Kidney capillary endothelial cell (primary cell): ENCODE results near the gene FER1L5.

Source experiments
- DNase-seq: peaks from one replicate; pipeline ENCODE4 v3.0.0-alpha.2; 2018; ENCODE audit warnings: low spot score

FER1L5 gene

GRCh38 chr2:96680561-96681141 lies 38.1 kb downstream of the FER1L5 start:
- DNase-seq: no peak

- DNase-seq: no peak
These were observed 39.0 kb downstream of the FER1L5 start for GRCh38 chr2:96681540-96681939.

GRCh38 chr2:96683307-96683706 lies 40.7 kb downstream of the FER1L5 start:
- DNase-seq: no peak

- no peak for DNase-seq
These were observed 41.6 kb downstream of the FER1L5 start for GRCh38 chr2:96683972-96684820.

GRCh38 chr2:96684883-96685576 lies 42.5 kb downstream of the FER1L5 start:
- DNase-seq: no peak

- DNase-seq: no peak
These were observed 43.3 kb downstream of the FER1L5 start for GRCh38 chr2:96685577-96686459.

GRCh38 chr2:96687266-96687665 lies 44.7 kb downstream of the FER1L5 start:
- DNase-seq: no peak

- DNase-seq: no peak
These were observed 45.4 kb downstream of the FER1L5 start for GRCh38 chr2:96687711-96688640.

- DNase-seq: no peak
These were observed 46.3 kb downstream of the FER1L5 start for GRCh38 chr2:96688649-96689430.

GRCh38 chr2:96689431-96689991 lies 46.9 kb downstream of the FER1L5 start:
- DNase-seq: no peak

GRCh38 chr2:96690306-96691021 lies 47.9 kb downstream of the FER1L5 start:
- no peak for DNase-seq

- no peak for DNase-seq
These were observed 48.6 kb downstream of the FER1L5 start for GRCh38 chr2:96691022-96691612.

GRCh38 chr2:96692094-96692971 lies 49.8 kb downstream of the FER1L5 start:
- no peak for DNase-seq

- DNase-seq: no peak
These were observed 51.0 kb downstream of the FER1L5 start for GRCh38 chr2:96693286-96694200.

- DNase-seq: no peak
These were observed 51.7 kb downstream of the FER1L5 start for GRCh38 chr2:96694279-96694678.

- DNase-seq: no peak
These were observed 52.4 kb downstream of the FER1L5 start for GRCh38 chr2:96694816-96695455.
